ENCODE measurements around the gene CCDC92B. TPM values are rescaled to one million over a fixed set of nuclear protein-coding genes. Genes with fewer than 3 reads are reported as not detected.

The CCDC92B gene
- total and polyA plus RNA-seq, 2 of the 4 experiments (the other 2 are of a cell fraction) = not detected

DNA sequence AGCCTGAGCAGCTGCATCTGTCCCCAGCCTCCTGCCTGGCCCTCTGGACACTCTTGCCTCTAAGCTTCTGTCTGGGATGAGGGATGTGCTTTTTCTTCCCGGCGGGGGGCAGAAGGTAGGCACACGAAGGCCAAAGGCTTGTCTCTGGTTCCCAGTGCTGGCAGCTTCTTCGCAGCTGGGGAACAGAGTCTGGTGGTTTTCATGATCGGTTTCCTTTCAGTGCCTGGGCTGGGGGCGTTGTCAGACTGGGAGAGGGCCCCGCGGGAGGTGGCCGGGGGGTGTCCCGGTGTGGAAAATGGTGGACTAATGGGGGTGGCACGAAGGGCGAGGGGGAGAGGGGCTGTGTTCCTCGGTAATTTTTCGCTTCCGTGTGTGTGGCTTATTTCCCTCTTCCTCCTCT lies 47.8 kb upstream of the CCDC92B start:
- POLR2A ChIA-PET (ENCODE audit: unreplicated experiment) = no interaction called here
- dilution Hi-C loops (cut with HindIII; ENCODE audit: low sequenced_read_pairs, unreplicated experiment) (no loop called here), intact Hi-C loops (cut with micrococcal nuclease) (no loop called here)

More for the DNA sequence above, 47.8 kb upstream of the CCDC92B start:
- BruUV-seq (replicated peaks) = no TSS peak
- DNase-seq (no peak), ATAC-seq (ENCODE audit: low read depth) (no peak)
- Histone ChIP-seq H2AFZ (replicated peaks; ENCODE audit: low read length, poor library complexity) (no peak overlapping the region), H2BK5ac (ENCODE audit: low read depth, low read length, poor library complexity, severe bottlenecking) (no peak overlapping the region), H4K8ac (ENCODE audit: low read depth in 2 of 2, low read length in 2 of 2) (no peak overlapping the region), H3K18ac (ENCODE audit: low read depth, low read length) (no peak overlapping the region), H4K20me1 (ENCODE audit: insufficient read depth, low read length) (no peaks in the 10 kb centered on the region; the same call in 1 of the 2 replicates), H2AK9ac (replicated peaks; ENCODE audit: low read depth, low read length, poor library complexity) (no peak overlapping the region), H3K14ac (replicated peaks; ENCODE audit: low read depth, low read length) (no peak overlapping the region), H2BK15ac (ENCODE audit: low read depth, low read length) (no peak overlapping the region), H3K23ac (ENCODE audit: low read depth, low read length) (no peak overlapping the region), H3K9me3 (ENCODE audit: control insufficient read depth, insufficient read depth, low read length) (no peaks in the 10 kb centered on the region), H2BK20ac (ENCODE audit: low read depth, low read length) (no peak overlapping the region), H3K36me3 (ENCODE audit: control insufficient read depth, insufficient read depth, low read length) (no peaks in the 10 kb centered on the region), H3K27me3 (ENCODE audit: control insufficient read depth, insufficient read depth, low read length) (peaks cover 13% of the 10 kb centered on the region; the same call in 1 of the 2 replicates), H3K4ac (ENCODE audit: low read depth, low read length) (no peak overlapping the region), H3K79me1 (ENCODE audit: low read depth in 1 of 2, low read length in 2 of 2) (no peaks in the 10 kb centered on the region), H2BK120ac (ENCODE audit: low read depth, low read length) (no peak overlapping the region), H4K91ac (ENCODE audit: insufficient read depth, low read depth, low read length) (no peak overlapping the region), H3K4me2 (ENCODE audit: low read depth, low read length) (no peak overlapping the region), H2AK5ac (ENCODE audit: low read depth, low read length) (no peak overlapping the region), H3K9ac (ENCODE audit: low read depth, low read length) (no peak overlapping the region), H3K56ac (ENCODE audit: extremely low read depth, insufficient read depth, low read length) (no peak overlapping the region), H3K4me3 (ENCODE audit: insufficient read depth, low read depth, low read length) (no peak overlapping the region), H3K9me1 (ENCODE audit: insufficient read depth, low read length) (no peaks in the 10 kb centered on the region), H3K27ac (ENCODE audit: insufficient read depth, low read length) (no peak overlapping the region), H4K5ac (ENCODE audit: low read depth, low read length) (no peak overlapping the region), H3K4me1 (ENCODE audit: control insufficient read depth, insufficient read depth, low read length) (no peaks in the 10 kb centered on the region)
- in situ Hi-C loops (cut with MboI; ENCODE audit: low sequenced_read_pairs) = no loop called here
- CTCF ChIA-PET = no interaction called here
- no peak for TF ChIP-seq CTCF (conservative IDR thresholded peaks at IDR 0.05; ENCODE audit: low read depth, low read length)
- TF ChIP-seq NFE2L2 (IDR thresholded peaks at IDR 0.05; ENCODE audit: low read depth, low read length) = no peak
- TF ChIP-seq SMC3 (IDR thresholded peaks at IDR 0.05; ENCODE audit: low read depth, low read length) = no peak
- WGBS, 2 experiments (ENCODE audit: extremely low coverage in 2 of 2, insufficient read length in 1 of 2) = 81% methylated on average over 2 of the region's 15 CpGs; no CpG with 5 or more reads in 1 of the 2 experiments

Measured in IMR-90 (cell line).